HL-60/S4 treated with phorbol 12-myristate 13-acetate at 8.2 ng/mL for 4 days and 3 days (cell line): Measurements from ENCODE around the gene FGFRL1.

Source experiments
- in situ Hi-C: fragments of 300-500 bp; cut with MboI; formaldehyde crosslinking; loops from 2 replicates; pipeline ENCODE4 v1.15.0; 2022; ENCODE audit warnings: low sequenced_read_pairs

FGFRL1 gene

DNA sequence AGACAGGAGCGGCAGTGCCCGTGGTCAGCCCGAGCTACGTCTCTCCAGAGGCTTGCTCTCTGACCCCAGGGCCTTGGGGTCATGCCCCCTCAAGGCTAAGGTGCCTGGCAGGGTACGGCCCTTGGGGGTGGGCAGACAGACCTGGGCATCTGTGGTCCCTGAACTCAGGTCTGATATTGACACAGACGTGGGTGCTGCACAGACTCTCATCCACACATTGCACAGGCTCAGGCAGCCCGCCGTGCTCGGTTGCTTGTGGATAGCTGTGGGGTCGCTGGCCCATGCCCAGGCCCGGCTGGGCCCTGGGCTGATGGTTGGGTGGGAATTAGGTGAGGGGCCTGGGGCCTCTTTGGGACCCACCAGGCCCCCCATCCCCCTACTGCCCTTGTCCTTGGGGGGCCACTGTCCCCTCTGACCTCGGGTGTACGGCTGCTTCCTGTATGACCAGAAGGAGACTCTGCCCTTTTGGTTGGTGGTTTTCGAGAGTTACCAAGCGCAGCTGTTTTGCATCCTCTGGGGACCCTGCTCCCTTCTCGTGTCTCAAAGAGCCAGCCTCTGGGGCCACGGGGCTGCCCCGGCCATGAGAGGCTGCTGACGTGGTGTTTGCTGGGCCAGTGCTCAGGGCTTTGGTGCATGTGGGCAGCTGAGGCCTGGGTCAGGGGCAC lies 10.1 kb downstream of the FGFRL1 start:
- in situ Hi-C loops: no loop called here

DNA sequence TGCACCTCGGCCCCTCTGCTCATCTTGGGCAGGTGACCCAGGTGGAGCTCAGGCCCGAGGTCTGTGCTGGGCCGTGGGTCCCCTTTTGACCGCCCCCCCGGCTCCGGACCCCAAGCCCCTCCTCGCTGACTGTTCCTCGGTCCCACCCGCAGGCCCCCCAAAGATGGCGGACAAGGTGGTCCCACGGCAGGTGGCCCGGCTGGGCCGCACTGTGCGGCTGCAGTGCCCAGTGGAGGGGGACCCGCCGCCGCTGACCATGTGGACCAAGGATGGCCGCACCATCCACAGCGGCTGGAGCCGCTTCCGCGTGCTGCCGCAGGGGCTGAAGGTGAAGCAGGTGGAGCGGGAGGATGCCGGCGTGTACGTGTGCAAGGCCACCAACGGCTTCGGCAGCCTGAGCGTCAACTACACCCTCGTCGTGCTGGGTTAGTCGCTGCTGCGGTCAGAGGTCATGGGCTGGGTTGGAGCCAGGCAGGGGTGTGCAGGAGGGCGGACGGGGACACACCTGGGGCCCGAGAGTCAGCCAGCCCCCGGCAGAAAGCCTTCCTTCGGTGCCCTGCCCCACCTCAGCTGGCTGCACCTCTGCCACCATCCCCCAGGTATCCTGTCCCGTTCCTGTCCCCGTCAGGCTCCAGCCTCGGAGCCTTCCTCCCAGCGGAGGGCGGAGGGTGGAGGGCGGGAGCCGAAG lies 10.8 kb downstream of the FGFRL1 start:
- in situ Hi-C loops: no loop called here

DNA sequence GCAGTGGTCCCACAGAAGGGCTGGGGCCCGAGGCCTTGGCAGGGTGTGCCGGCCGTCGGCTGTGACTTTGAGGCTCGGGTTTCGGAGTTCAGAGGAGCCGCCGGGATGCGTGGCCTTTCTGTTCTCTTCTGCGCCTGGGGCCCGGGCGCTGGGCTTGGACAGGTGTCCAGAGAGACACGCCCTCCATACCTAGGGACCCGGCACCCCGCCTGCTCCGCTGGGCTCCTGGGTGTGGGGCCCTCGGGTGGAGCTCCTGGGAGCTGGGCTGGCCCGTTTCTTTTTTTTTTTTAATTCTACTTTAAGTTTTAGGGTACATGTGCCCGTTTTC lies 11.3 kb downstream of the FGFRL1 start:
- in situ Hi-C loops: no loop called here

DNA sequence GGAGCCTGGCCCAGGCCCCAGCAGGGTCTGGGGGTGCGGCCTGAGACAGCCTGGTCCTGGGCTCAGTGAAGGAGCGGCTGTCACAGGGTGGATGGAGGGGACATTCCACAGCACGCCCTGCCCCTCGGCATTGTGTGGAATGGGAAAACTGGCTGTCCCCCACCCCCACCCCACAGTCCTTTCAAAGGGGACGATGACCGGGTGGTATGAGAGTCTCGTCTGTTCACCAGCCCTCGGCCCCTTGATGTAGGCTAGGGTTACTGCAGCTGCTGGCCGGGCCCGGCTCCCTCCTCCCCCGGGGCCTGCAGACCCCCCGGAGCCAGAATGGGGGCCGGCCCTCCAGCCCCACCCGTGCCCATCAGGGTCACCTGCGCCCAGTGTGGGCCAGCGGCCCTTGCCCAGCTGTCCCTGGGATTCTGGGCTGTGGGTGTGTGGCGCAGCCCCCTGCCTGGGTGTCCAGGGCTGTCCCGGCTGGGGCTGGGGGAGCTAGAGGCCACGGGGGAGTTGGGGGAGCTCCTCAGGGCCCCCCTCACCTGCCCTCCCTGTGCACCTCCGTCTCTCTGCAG lies 11.7 kb downstream of the FGFRL1 start:
- in situ Hi-C loops: no loop called here

DNA sequence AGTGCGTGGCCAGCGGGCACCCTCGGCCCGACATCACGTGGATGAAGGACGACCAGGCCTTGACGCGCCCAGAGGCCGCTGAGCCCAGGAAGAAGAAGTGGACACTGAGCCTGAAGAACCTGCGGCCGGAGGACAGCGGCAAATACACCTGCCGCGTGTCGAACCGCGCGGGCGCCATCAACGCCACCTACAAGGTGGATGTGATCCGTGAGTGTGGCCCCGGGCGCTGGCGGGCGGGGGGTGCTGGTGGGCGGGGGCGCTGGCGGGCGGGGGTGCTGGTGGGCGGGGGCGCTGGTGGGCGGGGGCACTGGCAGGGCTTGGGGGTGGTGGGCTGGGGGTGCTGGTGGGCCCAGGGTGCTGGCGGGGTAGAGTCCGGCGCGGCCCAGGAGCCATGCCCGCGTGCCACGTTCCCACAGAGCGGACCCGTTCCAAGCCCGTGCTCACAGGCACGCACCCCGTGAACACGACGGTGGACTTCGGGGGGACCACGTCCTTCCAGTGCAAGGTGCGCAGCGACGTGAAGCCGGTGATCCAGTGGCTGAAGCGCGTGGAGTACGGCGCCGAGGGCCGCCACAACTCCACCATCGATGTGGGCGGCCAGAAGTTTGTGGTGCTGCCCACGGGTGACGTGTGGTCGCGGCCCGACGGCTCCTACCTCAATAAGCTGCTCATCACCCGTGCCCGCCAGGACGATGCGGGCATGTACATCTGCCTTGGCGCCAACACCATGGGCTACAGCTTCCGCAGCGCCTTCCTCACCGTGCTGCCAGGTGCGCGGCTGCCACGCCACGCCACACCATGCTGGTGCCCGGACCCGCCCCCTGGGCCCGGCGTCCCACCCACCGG lies 12.7 kb downstream of the FGFRL1 start:
- in situ Hi-C loops: no loop called here

DNA sequence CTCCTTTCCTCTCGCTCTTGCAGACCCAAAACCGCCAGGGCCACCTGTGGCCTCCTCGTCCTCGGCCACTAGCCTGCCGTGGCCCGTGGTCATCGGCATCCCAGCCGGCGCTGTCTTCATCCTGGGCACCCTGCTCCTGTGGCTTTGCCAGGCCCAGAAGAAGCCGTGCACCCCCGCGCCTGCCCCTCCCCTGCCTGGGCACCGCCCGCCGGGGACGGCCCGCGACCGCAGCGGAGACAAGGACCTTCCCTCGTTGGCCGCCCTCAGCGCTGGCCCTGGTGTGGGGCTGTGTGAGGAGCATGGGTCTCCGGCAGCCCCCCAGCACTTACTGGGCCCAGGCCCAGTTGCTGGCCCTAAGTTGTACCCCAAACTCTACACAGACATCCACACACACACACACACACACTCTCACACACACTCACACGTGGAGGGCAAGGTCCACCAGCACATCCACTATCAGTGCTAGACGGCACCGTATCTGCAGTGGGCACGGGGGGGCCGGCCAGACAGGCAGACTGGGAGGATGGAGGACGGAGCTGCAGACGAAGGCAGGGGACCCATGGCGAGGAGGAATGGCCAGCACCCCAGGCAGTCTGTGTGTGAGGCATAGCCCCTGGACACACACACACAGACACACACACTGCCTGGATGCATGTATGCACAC lies 13.6 kb downstream of the FGFRL1 start:
- in situ Hi-C loops: no loop called here

DNA sequence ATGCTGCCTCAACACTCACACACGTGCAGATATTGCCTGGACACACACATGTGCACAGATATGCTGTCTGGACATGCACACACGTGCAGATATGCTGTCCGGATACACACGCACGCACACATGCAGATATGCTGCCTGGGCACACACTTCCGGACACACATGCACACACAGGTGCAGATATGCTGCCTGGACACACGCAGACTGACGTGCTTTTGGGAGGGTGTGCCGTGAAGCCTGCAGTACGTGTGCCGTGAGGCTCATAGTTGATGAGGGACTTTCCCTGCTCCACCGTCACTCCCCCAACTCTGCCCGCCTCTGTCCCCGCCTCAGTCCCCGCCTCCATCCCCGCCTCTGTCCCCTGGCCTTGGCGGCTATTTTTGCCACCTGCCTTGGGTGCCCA lies 14.7 kb downstream of the FGFRL1 start:
- in situ Hi-C loops: no loop called here

DNA sequence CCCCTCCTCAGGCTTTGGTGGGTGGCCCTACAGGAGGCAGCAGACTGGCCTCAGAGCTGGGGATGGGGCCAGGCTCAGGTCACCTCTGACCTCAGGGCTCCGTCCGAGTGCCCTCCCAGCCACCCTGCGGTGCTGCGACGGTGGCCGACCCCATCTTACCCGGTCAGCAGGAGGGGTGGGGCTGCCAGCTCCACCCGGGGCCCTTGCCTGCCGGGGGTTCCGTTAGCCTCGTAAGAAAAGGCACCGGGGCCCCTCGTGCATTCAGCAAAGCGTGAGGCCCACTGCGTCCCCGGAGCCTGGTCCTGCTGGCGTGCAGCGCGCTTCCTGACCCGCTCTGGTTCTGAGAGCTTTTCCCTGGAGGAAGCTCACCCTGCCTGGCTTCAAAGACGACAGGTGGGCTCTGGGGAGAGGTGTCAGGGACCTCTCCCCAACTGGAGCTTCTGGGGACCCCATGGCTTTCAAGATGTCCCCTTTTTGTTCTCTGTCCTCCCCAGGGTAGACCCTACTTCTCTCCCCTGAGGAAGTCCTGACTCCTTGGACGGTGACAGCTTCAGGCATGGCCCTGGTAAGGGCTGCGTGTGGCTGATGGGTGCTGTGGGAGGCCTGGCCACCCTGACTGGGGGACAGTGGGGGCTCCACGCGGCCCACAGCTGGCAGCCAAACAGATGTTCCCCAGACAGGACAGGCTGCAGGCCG lies 15.9 kb downstream of the FGFRL1 start:
- in situ Hi-C loops: no loop called here

DNA sequence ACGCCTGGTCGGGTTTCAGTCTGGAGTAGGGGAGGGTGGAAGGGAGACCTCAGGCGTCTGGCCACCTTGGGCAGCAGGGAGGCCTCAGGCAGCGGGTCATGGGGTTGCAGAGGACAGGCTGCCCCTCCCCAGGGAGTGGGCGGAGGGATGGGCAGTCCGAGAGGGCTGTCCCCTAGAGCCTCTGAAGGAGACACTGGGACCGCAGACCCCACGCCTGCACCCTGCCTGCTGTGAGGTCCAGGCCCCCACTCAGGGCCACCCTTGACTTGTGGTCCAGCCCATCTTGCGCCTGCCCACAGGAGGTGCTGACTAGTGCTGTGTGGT lies 16.5 kb downstream of the FGFRL1 start:
- in situ Hi-C loops: no loop called here

DNA sequence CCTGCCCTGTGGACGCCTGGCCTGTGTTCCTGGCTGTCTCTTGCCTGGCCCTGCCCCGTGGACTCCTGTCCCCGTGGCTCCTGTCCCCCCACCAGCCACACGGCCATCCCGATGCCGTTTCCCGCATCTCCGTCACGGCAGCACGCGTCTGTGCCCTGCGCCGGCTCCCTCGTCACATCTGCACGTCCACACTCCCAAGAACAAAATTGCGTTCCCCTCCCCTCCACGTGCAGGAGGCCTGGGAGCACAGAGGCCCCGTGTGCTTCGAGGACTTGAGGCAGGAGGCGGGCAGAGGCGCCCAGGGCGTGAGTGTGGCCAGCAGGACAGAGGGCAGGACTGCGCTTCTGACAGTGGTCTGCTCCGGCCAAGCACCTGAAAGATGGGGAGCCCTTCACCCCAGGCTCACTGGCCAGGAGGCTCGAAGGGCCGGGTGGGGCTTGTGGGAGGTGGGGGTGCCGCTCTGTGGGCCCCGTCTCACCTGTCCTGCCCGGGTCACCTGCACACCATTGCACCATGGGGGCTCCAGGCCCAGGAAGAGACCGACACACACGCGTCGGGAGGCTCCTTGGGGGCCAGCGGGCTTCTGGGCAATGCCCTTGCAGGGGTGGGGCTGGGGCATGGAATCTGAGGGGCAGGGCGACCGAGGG lies 17.3 kb downstream of the FGFRL1 start:
- in situ Hi-C loops: no loop called here

DNA sequence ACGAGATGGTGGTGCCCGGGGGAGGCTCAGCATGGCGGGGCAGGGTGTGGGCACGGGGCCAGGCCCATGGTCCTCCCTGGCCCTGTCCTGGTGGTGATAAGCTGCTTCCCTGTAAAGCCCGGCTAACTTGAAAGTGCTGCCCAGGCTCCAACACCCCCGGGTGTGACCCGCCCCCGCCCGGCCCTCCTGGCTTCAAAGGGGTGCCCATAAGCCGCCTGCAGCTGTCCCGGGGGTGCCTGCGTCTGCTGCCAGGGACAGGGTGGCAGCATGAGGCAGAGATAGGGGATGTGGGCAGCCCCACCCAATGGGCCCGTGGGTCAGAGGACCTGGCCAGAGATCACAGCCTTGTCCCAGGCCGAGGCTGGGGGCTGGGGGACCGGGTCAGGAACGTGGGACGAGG lies 18.1 kb downstream of the FGFRL1 start:
- in situ Hi-C loops: no loop called here

DNA sequence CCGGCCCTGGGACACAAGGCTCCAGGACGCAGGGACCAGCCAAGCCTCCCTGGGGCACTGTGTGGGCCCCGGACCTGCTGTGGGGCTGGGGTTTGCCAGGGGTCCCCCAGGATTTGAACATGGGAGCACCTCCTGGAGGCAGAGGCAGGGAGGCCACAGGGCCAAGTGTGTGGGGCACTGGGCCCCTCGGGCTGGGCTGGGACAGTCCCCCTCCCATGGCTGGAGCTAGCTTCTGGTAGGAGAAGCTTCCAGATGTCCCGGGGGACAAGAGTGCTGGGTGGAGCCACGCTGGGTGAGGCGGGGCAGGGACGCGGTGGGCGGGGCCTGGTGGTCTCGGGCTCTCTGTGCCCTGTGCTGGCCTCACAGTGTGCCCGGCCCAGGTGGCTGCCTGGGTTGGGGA lies 18.6 kb downstream of the FGFRL1 start:
- in situ Hi-C loops: no loop called here

DNA sequence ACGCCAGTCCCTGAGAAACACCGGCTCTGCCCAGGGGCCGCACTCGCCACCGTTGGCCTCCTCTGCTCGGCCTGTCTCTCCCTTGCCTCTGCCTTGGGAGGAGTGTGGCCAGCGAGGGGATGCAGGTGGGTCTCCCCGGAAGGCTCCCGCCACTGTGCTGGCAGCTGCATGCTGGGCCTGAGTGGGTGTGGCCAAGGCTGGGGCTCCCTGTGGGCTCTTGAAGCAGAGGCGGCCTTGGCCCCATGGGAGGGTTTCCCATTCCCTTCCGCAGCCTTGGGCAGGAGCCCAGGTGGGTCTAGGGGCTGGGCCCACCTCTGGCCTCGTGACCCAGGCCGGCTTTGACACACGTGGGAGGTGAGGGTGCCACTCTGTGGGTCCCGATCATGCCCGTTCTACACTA lies 19.1 kb downstream of the FGFRL1 start:
- in situ Hi-C loops: no loop called here

DNA sequence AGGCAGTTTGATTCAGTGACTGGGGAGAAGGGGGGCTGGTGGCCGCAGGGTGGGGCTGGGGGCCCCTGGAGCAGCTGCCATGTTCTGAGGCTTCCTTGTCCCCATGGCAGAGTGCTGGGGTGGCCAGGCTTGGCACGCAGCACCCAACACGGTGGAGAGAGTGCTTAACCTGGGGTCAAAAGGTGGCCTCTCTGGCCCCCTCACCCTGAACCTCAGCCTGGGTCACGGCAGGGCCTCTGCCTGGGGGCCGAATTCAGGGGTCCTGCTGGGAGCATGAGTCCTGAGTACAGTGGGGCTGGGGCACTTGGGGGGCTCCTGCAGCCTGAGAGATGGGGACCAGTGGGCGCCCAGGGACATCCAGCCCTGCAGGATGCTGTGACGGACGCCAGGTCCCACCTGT lies 19.9 kb downstream of the FGFRL1 start:
- in situ Hi-C loops: no loop called here

DNA sequence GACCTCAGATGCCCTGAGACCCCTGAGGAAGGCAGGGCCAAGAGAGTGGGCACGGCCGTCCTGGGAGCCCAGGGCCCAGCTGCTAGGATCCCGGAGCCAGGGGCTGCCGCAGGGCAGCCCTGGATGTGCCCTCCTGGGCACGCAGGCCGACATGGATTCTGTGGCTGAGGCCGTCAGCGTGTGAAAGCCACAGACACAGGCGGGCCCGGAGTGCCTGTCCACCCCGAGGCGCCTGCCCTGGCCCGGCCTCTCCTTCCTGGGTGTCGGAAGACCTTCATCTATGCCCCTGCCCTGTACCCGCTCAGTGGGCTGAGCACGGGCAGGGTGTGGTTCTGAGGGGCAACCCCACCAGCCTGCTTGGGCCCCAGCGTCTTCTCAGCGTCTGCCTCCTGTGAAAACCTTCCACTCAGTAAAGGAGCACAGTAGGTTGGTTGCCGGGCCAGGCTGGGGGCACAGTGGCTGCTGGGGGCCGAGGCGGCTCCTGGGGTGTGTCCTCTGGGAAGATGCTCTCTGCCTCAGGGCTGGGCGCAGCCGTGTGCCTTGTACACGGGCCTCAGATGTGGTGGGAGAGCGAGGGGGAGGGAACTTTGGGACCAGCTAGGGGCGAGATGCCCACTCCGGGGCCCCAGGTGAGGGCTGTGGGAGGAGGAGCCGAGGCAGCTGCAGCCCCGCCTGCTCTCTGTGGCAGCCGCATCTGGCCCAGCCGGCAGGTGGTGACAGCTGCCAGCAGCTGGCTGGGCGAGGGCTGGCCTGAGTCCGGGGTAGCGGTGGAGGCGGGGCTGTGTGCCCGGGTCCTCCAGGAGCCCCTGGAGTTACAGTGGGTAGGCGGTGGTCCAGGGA lies 20.8 kb downstream of the FGFRL1 start:
- in situ Hi-C loops: no loop called here

DNA sequence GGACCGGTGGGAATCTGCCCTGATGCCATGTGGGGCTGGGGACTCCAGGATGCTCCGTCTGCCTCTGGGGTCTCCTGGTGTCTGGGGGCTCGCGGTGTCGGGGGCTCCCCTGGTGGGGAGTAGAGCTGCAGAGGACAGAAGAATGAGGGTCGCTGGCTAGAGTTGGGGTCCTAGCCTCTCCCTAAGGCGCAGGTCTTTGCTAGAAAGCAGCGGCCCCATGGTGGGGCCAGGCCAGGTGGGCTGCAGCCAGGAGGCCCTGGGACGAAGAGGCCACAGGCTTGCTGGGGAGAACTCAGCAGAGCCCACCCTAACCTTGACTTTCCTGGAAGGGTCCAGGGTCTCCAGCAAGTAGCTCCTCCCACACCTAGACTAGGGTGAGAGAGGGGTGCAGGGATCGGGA lies 21.4 kb downstream of the FGFRL1 start:
- in situ Hi-C loops: no loop called here

DNA sequence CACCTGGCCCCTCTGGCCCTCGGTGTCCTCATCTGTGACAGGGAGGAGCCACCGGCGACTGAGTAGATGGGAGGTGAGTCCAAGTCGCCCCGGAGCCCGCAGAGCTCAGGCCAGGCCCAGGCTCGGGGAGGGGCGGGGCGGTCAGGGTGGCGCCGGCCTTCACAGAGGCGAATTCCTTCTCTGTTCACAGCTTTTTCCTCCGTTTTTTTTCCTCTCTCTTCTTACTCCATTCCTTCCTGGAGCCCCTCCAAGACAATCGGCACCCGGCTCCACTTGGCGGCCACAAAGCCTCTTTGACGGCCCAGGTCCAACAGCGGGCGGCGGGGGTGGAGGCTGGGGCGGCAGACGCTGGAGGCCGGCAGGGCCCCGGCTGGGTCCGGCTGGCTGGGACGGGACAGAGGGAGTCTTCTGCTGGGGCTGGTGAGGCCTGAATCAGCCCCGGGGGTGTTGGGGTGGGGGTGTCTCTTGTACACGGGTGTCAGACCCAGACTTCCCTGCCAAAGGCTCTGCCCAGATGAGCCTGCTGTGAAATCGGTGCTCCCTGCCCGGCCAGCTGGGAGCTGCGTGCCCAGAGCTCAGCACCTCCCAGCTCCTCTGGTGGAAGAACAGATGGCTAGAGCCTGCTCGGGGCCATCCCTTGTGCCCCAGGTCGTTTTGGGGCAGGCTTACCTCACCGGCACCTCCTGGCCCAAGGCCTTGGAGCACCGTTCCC lies 22.6 kb downstream of the FGFRL1 start:
- in situ Hi-C loops: no loop called here

DNA sequence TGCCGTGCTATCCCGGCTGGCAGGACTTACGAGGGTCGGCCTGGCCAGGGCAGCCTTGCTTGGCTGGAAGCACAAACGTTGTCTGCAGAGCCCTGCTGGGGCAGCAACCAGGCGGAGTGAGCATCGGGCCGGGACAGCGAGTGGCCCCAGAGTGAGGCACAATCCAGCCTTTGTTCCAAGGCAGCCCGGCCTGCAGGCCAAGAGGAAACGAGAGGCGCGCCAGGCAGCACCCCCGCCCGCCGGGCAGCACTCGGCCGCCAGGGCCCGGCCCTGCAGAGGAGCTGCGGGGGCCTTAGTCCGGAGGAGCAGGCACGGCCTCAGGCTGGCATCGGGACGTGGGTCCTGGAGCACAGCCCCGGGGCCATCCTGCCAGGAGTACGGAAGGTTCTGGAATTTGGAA lies 24.1 kb downstream of the FGFRL1 start:
- in situ Hi-C loops: no loop called here

DNA sequence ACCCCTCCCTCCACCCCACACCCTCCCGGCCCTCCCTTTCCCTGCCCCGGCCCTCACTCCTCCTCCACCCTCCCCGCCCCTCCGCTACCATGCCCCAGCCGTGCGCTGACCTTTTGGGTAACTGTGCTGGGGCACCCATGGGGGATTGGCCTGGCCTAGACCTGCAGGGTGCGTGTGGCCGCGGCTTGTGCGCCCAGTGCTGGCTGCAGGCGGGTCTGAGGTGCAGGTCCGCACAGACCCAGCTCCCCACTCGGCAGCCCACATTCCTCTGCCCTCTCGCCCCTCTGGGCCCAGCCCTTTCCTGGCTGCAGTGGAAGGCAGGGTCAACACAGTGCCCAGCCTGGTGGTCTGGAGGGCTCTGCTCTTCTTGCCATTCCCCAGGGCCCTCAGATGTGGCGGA lies 24.7 kb downstream of the FGFRL1 start:
- in situ Hi-C loops: no loop called here
